Measurements from ENCODE around the gene KRTAP10-4. TPM values are rescaled to one million over a fixed set of nuclear protein-coding genes. Genes with fewer than 3 reads are reported as not detected.

The KRTAP10-4 gene
- total RNA-seq, 1 experiment from 2014 or later: not detected

GRCh38 chr21:44527156-44527982 is 46.2 kb upstream of the KRTAP10-4 start:
- no peaks in the 10 kb centered on the region for H3K27me3 ChIP-seq (ENCODE audit: insufficient read depth, low read length)
- no peaks in the 10 kb centered on the region for H3K36me3 ChIP-seq (ENCODE audit: control insufficient read depth in 1 of 2, insufficient read depth in 2 of 2, low read length in 2 of 2)
- no peak overlapping the region for H3K9ac ChIP-seq (ENCODE audit: low read length)
- no peak for DNase-seq (ENCODE audit: low read depth, low spot score)
- ChIA-PET CTCF (no interaction called here), RAD21 (ENCODE audit: low non-redundant PET in 1 of 2, low total read pairs in 2 of 2, uncharacterized antibody in 2 of 2, unreplicated experiment in 2 of 2) (no interaction called here), POLR2A (no interaction called here)
- TF ChIP-seq JUND (IDR thresholded peaks at IDR 0.05) (no peak), SP1 (IDR thresholded peaks at IDR 0.05; ENCODE audit: low read depth) (no peak), POLR2A (IDR thresholded peaks at IDR 0.05; ENCODE audit: borderline replicate concordance, extremely low read depth, insufficient read depth, insufficient read length) (no peak), EZH2 (IDR thresholded peaks at IDR 0.05) (no peak), SRF (IDR thresholded peaks at IDR 0.05; ENCODE audit: low read depth) (no peak), CTCF (IDR thresholded peaks at IDR 0.05 in 2 of 3, conservative IDR thresholded peaks at IDR 0.05 in 1 of 3; ENCODE audit: borderline replicate concordance in 1 of 3, insufficient read depth in 1 of 3, low read depth in 2 of 3, low read length in 2 of 3) (no peak), SIN3A (IDR thresholded peaks at IDR 0.05; ENCODE audit: low read depth) (no peak), CBX3 (IDR thresholded peaks at IDR 0.05; ENCODE audit: low read depth) (no peak), CEBPB (IDR thresholded peaks at IDR 0.05; ENCODE audit: low read depth) (no peak), FOSL1 (IDR thresholded peaks at IDR 0.05; ENCODE audit: low read depth) (no peak), ZBTB33 (IDR thresholded peaks at IDR 0.05; ENCODE audit: extremely low read depth, insufficient replicate concordance, low read length) (no peak), ZFX (IDR thresholded peaks at IDR 0.05) (no peak), RAD21 (IDR thresholded peaks at IDR 0.05; ENCODE audit: low read depth) (no peak), EGR1 (IDR thresholded peaks at IDR 0.05; ENCODE audit: low read depth) (no peak), REST (IDR thresholded peaks at IDR 0.05; ENCODE audit: low read depth) (no peak), ATF3 (IDR thresholded peaks at IDR 0.05) (no peak), EZH2phosphoT487 (IDR thresholded peaks at IDR 0.05; ENCODE audit: borderline replicate concordance) (no peak), MAX (IDR thresholded peaks at IDR 0.05) (no peak), YY1 (IDR thresholded peaks at IDR 0.05; ENCODE audit: extremely low read depth, insufficient replicate concordance, low read depth, low read length) (no peak)
- no peak overlapping the region for H3K4me2 ChIP-seq (ENCODE audit: low read length)
- H3K79me2 ChIP-seq (ENCODE audit: insufficient read depth, low read length): no peaks in the 10 kb centered on the region
- no peaks in the 10 kb centered on the region for H3K9me2 ChIP-seq (ENCODE audit: insufficient read depth)
- H3K27ac ChIP-seq (ENCODE audit: low read depth, low read length): no peak overlapping the region
- ATAC-seq: no peak
- no peaks in the 10 kb centered on the region for H3K4me1 ChIP-seq (ENCODE audit: control insufficient read depth in 1 of 2, insufficient read depth in 2 of 2, low read length in 2 of 2)
- no peak overlapping the region for H2AFZ ChIP-seq (ENCODE audit: low read depth, low read length, poor library complexity, severe bottlenecking)
- intact Hi-C loops (cut with micrococcal nuclease): no loop called here
- no peak overlapping the region for H3K4me3 ChIP-seq (replicated peaks in 1 of 2; ENCODE audit: low read depth in 1 of 2, low read length in 2 of 2)
- H3K9me3 ChIP-seq (ENCODE audit: control insufficient read depth in 1 of 2, insufficient read depth in 1 of 2, low read depth in 1 of 2, low read length in 2 of 2): peaks cover 4 to 17% of the 10 kb centered on the region in 2 experiments; a peak in 1 of 4 replicates
- H4K20me1 ChIP-seq (ENCODE audit: insufficient read depth): no peaks in the 10 kb centered on the region
- no TSS peak for BruUV-seq (replicated peaks)
